ENCODE data around the gene THUMPD3. TPM values are rescaled to one million over a fixed set of nuclear protein-coding genes. Genes with fewer than 3 reads are reported as not detected.
A peak's percentile ranks its signal among the peaks of the same experiment; 100 is the strongest.

The THUMPD3 gene
- polyA plus RNA-seq, 1 donor = 40.6 TPM

GRCh38 chr3:9339761-9340471, 22.9 kb upstream of the THUMPD3 start:
- no peaks in the 10 kb centered on the region for H3K9me3 ChIP-seq (ENCODE audit: control insufficient read depth, low read depth, low read length)
- H3K36me3 ChIP-seq (ENCODE audit: control insufficient read depth, insufficient read depth, low read length) = no peaks in the 10 kb centered on the region
- no CpG with 5 or more reads among the region's 1 CpG for WGBS (ENCODE audit: insufficient coverage, low lambda C conversion rate)
- no peak overlapping the region for H3K4me3 ChIP-seq (ENCODE audit: low read length)
- H3K4me1 ChIP-seq (ENCODE audit: control insufficient read depth, insufficient read depth, low read length) = peaks cover 30% of the 10 kb centered on the region
- H3K27me3 ChIP-seq (ENCODE audit: control insufficient read depth, insufficient read depth, low read length) = no peaks in the 10 kb centered on the region
- H3K27ac ChIP-seq (ENCODE audit: low read length) = peak overlapping the region; percentile 63
- DNase-seq = no peak

DNA sequence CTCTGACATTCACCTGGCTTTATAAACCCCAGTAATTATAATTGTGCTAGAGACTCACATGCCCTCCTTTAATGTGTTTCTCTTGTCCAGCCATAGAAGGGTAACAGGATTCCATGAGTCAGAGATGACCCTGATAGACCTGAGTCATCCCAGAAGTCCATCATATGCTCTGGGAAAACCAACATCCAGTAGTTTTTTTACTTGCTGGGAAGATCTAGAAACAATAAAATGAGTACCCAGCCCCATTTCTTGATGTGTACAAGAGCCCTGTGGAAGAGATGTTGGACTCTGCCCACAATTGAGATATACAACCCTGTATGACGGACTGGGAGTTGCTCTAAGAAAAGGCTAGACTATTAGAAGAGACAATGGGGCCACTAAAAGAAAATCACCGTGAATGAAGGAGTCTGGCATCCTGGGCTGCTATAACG, 22.4 kb upstream of the THUMPD3 start:
- WGBS (ENCODE audit: insufficient coverage, low lambda C conversion rate) = no CpG with 5 or more reads among the region's 3 CpGs
- DNase-seq = peak; percentile 58 to 83
- no peak overlapping the region for H3K4me3 ChIP-seq (ENCODE audit: low read length)
- peaks cover 30% of the 10 kb centered on the region for H3K4me1 ChIP-seq (ENCODE audit: control insufficient read depth, insufficient read depth, low read length)
- no peaks in the 10 kb centered on the region for H3K27me3 ChIP-seq (ENCODE audit: control insufficient read depth, insufficient read depth, low read length)
- H3K27ac ChIP-seq (ENCODE audit: low read length) = peak overlapping the region; percentile 63
- H3K9me3 ChIP-seq (ENCODE audit: control insufficient read depth, low read depth, low read length) = no peaks in the 10 kb centered on the region
- H3K36me3 ChIP-seq (ENCODE audit: control insufficient read depth, insufficient read depth, low read length) = no peaks in the 10 kb centered on the region

DNA sequence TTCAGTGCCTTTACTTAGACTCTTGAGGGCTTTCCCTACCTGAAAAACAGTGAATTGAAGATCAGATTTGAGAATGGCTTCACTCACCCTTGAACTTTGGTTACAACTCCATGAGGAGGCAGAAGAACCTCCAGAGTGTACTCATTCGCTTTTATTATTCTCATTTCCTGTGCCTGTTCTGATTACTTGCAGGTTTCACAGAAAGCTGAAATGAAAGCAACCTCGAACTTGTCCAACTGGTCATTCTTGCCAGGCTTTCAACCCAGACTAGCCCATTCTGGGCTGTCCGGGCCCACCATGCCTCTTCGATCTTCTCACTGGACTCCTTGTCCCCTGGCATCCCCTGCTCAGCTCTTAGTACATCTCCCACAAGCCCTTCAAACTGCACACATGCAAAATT, 20.2 kb upstream of the THUMPD3 start:
- H3K9me3 ChIP-seq (ENCODE audit: control insufficient read depth, low read depth, low read length) = no peaks in the 10 kb centered on the region
- WGBS (ENCODE audit: insufficient coverage, low lambda C conversion rate) = 50% methylated on average over 1 of the region's 4 CpGs
- DNase-seq = peak in 1 of 2 donors; percentile 80
- no peaks in the 10 kb centered on the region for H3K27me3 ChIP-seq (ENCODE audit: control insufficient read depth, insufficient read depth, low read length)
- H3K4me3 ChIP-seq (ENCODE audit: low read length) = no peak overlapping the region
- H3K36me3 ChIP-seq (ENCODE audit: control insufficient read depth, insufficient read depth, low read length) = no peaks in the 10 kb centered on the region
- peak overlapping the region; percentile 48 for H3K27ac ChIP-seq (ENCODE audit: low read length)
- H3K4me1 ChIP-seq (ENCODE audit: control insufficient read depth, insufficient read depth, low read length) = peaks cover 30% of the 10 kb centered on the region

DNA sequence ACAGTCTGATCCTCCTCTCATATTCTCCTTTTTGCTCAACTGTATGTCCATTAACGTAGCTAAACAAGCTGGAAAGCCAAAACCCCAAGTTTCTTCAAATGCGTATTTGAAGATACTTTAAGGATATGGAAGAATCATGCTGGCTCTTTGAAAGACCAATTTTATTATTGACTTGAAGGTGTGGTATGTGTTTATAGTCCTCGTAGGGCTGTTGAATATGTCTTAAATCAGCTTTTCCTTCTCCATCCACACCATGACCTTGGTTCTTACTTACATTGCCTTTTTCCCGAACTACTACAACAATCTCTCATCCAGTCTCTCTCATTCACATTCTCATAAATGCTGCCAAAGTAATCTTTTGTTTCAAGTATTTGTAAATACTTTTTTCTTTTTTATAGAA, 19.7 kb upstream of the THUMPD3 start:
- peak overlapping the region; percentile 48 for H3K27ac ChIP-seq (ENCODE audit: low read length)
- DNase-seq = no peak
- no peaks in the 10 kb centered on the region for H3K36me3 ChIP-seq (ENCODE audit: control insufficient read depth, insufficient read depth, low read length)
- peaks cover 30% of the 10 kb centered on the region for H3K4me1 ChIP-seq (ENCODE audit: control insufficient read depth, insufficient read depth, low read length)
- no peaks in the 10 kb centered on the region for H3K27me3 ChIP-seq (ENCODE audit: control insufficient read depth, insufficient read depth, low read length)
- 69% methylated on average over 3 of the region's 4 CpGs for WGBS (ENCODE audit: insufficient coverage, low lambda C conversion rate)
- no peaks in the 10 kb centered on the region for H3K9me3 ChIP-seq (ENCODE audit: control insufficient read depth, low read depth, low read length)
- no peak overlapping the region for H3K4me3 ChIP-seq (ENCODE audit: low read length)

DNA sequence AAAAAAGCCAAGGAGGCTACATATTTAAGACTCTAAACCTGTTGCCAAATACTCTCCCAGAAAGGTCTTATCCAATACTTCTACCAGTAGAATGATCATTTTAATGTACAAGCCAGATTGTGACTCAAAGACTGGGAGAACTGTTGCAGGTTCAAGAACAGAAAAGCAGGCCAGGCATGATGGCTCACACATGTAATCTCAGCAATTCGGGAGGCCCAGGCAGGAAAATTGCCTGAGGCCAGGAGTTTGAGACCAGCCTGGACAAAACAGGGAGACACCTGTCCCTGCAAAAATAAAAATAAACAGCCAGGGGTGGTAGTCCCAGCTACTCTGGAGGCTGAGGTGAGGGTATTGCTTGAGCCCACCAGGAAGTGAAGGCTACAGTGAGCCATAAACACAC, 17.8 kb upstream of the THUMPD3 start:
- no peaks in the 10 kb centered on the region for H3K27me3 ChIP-seq (ENCODE audit: control insufficient read depth, insufficient read depth, low read length)
- no peaks in the 10 kb centered on the region for H3K36me3 ChIP-seq (ENCODE audit: control insufficient read depth, insufficient read depth, low read length)
- no peak overlapping the region for H3K27ac ChIP-seq (ENCODE audit: low read length)
- WGBS (ENCODE audit: insufficient coverage, low lambda C conversion rate) = no CpG with 5 or more reads among the region's 1 CpG
- no peak for DNase-seq
- peaks cover 26% of the 10 kb centered on the region for H3K4me1 ChIP-seq (ENCODE audit: control insufficient read depth, insufficient read depth, low read length)
- H3K9me3 ChIP-seq (ENCODE audit: control insufficient read depth, low read depth, low read length) = no peaks in the 10 kb centered on the region
- no peak overlapping the region for H3K4me3 ChIP-seq (ENCODE audit: low read length)

- H3K36me3 ChIP-seq (ENCODE audit: control insufficient read depth, insufficient read depth, low read length) = no peaks in the 10 kb centered on the region
- no peaks in the 10 kb centered on the region for H3K27me3 ChIP-seq (ENCODE audit: control insufficient read depth, insufficient read depth, low read length)
- DNase-seq = no peak
- H3K4me1 ChIP-seq (ENCODE audit: control insufficient read depth, insufficient read depth, low read length) = peaks cover 20% of the 10 kb centered on the region
- no peak overlapping the region for H3K4me3 ChIP-seq (ENCODE audit: low read length)
- H3K9me3 ChIP-seq (ENCODE audit: control insufficient read depth, low read depth, low read length) = no peaks in the 10 kb centered on the region
- no peak overlapping the region for H3K27ac ChIP-seq (ENCODE audit: low read length)
- WGBS (ENCODE audit: insufficient coverage, low lambda C conversion rate) = no CpG with 5 or more reads among the region's 1 CpG
Measured at GRCh38 chr3:9346141-9346540, 16.7 kb upstream of the THUMPD3 start.

- Histone ChIP-seq H3K4me3 (ENCODE audit: low read length) (no peak overlapping the region), H3K27me3 (ENCODE audit: control insufficient read depth, insufficient read depth, low read length) (no peaks in the 10 kb centered on the region), H3K4me1 (ENCODE audit: control insufficient read depth, insufficient read depth, low read length) (peaks cover 23% of the 10 kb centered on the region), H3K27ac (ENCODE audit: low read length) (no peak overlapping the region), H3K9me3 (ENCODE audit: control insufficient read depth, low read depth, low read length) (no peaks in the 10 kb centered on the region), H3K36me3 (ENCODE audit: control insufficient read depth, insufficient read depth, low read length) (no peaks in the 10 kb centered on the region)
- DNase-seq = no peak
- no CpG with 5 or more reads among the region's 5 CpGs for WGBS (ENCODE audit: insufficient coverage, low lambda C conversion rate)
Measured at GRCh38 chr3:9347081-9347480, 15.8 kb upstream of the THUMPD3 start.

DNA sequence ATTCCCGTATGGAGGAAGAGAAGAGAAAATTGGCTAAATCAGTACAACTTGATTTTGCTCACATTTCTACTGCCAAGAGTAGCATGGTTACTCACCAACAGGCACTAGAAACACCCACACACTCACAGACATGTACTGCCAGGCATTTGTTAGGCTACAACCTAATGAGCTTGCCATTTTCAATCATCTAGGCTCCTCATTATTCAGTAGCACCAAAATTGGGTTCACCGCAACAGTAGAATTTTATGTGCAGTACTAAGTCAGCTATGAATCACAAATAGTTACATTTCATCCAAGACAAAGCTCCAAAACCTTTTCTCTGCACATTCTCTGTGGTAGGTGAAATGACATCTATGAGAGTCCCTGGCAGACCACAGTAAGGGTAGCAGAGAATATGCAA, 15.0 kb upstream of the THUMPD3 start:
- WGBS (ENCODE audit: insufficient coverage, low lambda C conversion rate) = 80% methylated on average over 1 of the region's 2 CpGs
- Histone ChIP-seq H3K36me3 (ENCODE audit: control insufficient read depth, insufficient read depth, low read length) (no peaks in the 10 kb centered on the region), H3K4me1 (ENCODE audit: control insufficient read depth, insufficient read depth, low read length) (peaks cover 24% of the 10 kb centered on the region), H3K27ac (ENCODE audit: low read length) (no peak overlapping the region), H3K4me3 (ENCODE audit: low read length) (no peak overlapping the region), H3K27me3 (ENCODE audit: control insufficient read depth, insufficient read depth, low read length) (no peaks in the 10 kb centered on the region), H3K9me3 (ENCODE audit: control insufficient read depth, low read depth, low read length) (no peaks in the 10 kb centered on the region)
- no peak for DNase-seq

DNA sequence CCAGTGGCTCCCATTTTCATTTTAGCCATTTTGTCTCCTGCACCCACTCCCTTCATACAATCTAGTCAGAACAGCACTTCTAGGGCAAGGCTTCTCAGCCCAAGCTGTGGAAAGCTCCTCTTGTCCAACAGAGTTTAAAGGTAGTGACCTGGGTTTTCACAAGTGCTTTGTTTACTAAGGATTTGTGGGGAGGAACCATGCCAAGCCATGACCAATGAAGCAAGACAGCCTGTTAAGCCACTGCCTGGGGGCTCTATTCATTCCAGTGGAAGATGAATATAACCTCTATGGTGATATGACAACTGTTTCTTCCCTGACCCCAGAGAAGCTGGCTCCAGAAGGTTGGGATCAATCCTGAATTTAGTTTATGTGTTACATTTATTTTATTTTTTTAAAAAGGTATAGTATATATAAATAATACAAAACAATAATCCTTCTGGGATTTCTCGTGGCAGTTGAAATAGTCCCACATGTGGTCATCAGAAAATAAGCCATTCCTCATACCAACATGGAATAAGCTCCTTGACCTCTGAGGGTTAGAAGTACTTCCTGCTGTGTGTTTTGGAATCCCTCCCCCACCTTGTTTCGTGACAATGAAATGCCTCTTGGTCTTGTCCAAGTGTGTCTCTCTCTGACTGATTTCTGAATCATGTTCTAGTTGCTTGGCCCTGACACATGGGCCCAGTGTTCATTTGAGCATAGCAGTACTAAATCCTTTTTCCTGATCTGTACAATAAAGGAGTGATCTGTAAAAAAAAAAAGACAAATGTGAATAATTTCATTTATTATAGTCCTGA, 13.3 kb upstream of the THUMPD3 start:
- Histone ChIP-seq H3K4me3 (ENCODE audit: low read length) (no peak overlapping the region), H3K27ac (ENCODE audit: low read length) (no peak overlapping the region), H3K36me3 (ENCODE audit: control insufficient read depth, insufficient read depth, low read length) (no peaks in the 10 kb centered on the region), H3K9me3 (ENCODE audit: control insufficient read depth, low read depth, low read length) (no peaks in the 10 kb centered on the region), H3K4me1 (ENCODE audit: control insufficient read depth, insufficient read depth, low read length) (peaks cover 25% of the 10 kb centered on the region), H3K27me3 (ENCODE audit: control insufficient read depth, insufficient read depth, low read length) (no peaks in the 10 kb centered on the region)
- WGBS (ENCODE audit: insufficient coverage, low lambda C conversion rate) = 83% methylated on average over 1 of the region's 2 CpGs
- no peak for DNase-seq

- Histone ChIP-seq H3K4me3 (ENCODE audit: low read length) (no peak overlapping the region), H3K9me3 (ENCODE audit: control insufficient read depth, low read depth, low read length) (no peaks in the 10 kb centered on the region), H3K4me1 (ENCODE audit: control insufficient read depth, insufficient read depth, low read length) (peaks cover 25% of the 10 kb centered on the region), H3K27ac (ENCODE audit: low read length) (peak overlapping the region; percentile 83), H3K36me3 (ENCODE audit: control insufficient read depth, insufficient read depth, low read length) (no peaks in the 10 kb centered on the region), H3K27me3 (ENCODE audit: control insufficient read depth, insufficient read depth, low read length) (no peaks in the 10 kb centered on the region)
- peak in 1 of 2 donors; percentile 72 for DNase-seq
- 40% methylated on average over 1 of the region's 3 CpGs for WGBS (ENCODE audit: insufficient coverage, low lambda C conversion rate)
Measured at GRCh38 chr3:9351709-9352126, 11.1 kb upstream of the THUMPD3 start.

All from large intestine (tissue), 3 donors.